Measurements from ENCODE around the gene HK1.

The HK1 gene

DNA sequence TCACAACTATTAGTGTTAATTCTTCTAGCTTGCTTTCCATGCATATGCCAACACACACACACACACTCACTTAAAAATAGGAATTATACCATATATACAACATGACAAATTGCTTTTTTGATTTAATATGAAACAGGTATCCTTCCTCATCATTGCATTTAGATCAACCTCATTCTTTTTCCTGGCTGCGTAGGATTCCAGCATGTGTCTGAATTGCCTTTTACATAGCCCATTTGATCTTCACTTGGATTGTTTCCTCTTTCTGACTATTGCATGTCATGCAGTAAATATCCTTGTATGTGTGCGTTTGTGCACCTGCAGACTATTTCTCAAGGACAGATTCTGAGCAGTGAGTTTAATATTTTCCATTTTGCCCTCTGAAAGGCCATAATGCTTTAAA, 110.2 kb downstream of the HK1 start:
- Histone ChIP-seq H3K27ac (no peak overlapping the region), H3K4me3 (no peak overlapping the region), H3K36me3 (peaks cover 64 to 85% (median 73%) of the 10 kb centered on the region in 3 donors), H3K9me3 (no peaks in the 10 kb centered on the region), H3K4me1 (peaks cover 0 to 21% (median 12%) of the 10 kb centered on the region in 4 donors), H3K27me3 (no peaks in the 10 kb centered on the region)
- intact Hi-C loops (cut with DNase I; ENCODE audit: low total_unique reads) = no loop called here
- DNase-seq = no peak
- TF ChIP-seq, protein P1, sequence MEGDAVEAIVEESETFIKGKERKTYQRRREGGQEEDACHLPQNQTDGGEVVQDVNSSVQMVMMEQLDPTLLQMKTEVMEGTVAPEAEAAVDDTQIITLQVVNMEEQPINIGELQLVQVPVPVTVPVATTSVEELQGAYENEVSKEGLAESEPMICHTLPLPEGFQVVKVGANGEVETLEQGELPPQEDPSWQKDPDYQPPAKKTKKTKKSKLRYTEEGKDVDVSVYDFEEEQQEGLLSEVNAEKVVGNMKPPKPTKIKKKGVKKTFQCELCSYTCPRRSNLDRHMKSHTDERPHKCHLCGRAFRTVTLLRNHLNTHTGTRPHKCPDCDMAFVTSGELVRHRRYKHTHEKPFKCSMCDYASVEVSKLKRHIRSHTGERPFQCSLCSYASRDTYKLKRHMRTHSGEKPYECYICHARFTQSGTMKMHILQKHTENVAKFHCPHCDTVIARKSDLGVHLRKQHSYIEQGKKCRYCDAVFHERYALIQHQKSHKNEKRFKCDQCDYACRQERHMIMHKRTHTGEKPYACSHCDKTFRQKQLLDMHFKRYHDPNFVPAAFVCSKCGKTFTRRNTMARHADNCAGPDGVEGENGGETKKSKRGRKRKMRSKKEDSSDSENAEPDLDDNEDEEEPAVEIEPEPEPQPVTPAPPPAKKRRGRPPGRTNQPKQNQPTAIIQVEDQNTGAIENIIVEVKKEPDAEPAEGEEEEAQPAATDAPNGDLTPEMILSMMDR (IDR thresholded peaks at IDR 0.05) = no peak

DNA sequence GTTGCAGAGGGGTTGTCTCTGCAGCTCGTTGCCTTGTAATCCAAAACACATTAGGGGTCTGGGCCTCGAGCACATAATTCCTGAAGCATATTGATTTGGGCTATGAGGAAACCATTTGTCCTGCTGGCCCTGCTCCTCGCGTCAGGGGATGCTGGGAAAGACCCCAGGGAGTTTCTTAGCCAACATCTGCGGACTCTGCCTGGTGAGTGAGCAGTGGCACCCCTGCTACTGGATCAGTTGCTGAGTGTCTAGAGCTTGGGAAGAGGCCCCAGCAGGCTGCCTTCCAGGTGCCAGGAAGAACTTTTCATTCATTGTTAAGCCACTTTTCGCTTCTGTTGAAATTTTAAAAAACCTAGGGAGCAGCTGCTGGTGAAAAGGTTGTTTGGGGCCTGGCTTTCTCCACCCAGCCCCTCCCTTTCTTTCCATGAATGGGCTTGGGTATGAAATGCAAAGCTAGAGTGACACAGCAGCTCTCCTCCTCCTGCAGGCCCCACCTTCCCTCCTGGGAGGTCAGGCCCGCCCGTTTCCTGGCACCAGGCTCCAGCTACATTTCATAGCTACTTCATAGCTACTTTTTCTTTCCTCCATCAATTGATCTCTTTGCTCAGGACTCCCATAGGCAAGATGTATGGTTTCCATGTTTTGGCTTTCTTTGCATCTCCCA, 111.7 kb downstream of the HK1 start:
- H3K9me3 ChIP-seq = no peaks in the 10 kb centered on the region
- H3K4me1 ChIP-seq = peaks cover 0 to 17% (median 11%) of the 10 kb centered on the region in 4 donors
- H3K36me3 ChIP-seq = peaks cover 61 to 85% (median 71%) of the 10 kb centered on the region in 3 donors
- DNase-seq = no peak
- TF ChIP-seq, protein P1 (IDR thresholded peaks at IDR 0.05) = no peak
- intact Hi-C loops (cut with DNase I; ENCODE audit: low total_unique reads) = loop anchor here (2.0 kb wide), 1 partner anchor 149 kb away; no protein-coding TSS in a partner anchor
- H3K27me3 ChIP-seq = no peaks in the 10 kb centered on the region
- H3K4me3 ChIP-seq = no peak overlapping the region
- H3K27ac ChIP-seq = peak overlapping the region; percentile 4 to 52

DNA sequence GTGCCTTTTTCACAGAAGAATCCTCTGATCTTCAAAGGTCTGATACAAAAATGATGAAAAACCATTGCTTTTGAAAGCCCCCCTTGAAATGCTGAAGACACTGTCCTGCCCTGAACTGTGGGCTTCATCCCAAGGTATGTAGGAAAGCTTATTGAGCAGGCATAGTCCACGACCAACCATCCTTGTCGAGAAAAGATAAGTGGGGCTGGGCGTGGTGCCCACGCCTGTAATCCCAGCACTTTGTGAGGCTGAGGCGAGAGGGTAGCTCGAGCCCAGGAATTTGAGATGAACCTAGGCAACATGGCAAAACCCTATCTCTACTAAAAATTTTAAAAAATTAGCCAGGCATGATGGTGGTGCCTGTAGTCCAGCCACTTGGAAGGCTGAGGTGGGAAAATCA, 112.9 kb downstream of the HK1 start:
- intact Hi-C loops (cut with DNase I; ENCODE audit: low total_unique reads) = loop anchor here (2.0 kb wide), 1 partner anchor 150 kb away; no protein-coding TSS in a partner anchor
- DNase-seq = no peak
- no peaks in the 10 kb centered on the region for H3K27me3 ChIP-seq
- H3K4me1 ChIP-seq = peaks cover 0 to 17% (median 11%) of the 10 kb centered on the region in 4 donors
- no peaks in the 10 kb centered on the region for H3K9me3 ChIP-seq
- peak overlapping the region in 1 of 2 donors; percentile 4 for H3K27ac ChIP-seq
- H3K4me3 ChIP-seq = no peak overlapping the region
- TF ChIP-seq, protein P1 (IDR thresholded peaks at IDR 0.05) = no peak
- peaks cover 56 to 84% (median 70%) of the 10 kb centered on the region in 3 donors for H3K36me3 ChIP-seq

DNA sequence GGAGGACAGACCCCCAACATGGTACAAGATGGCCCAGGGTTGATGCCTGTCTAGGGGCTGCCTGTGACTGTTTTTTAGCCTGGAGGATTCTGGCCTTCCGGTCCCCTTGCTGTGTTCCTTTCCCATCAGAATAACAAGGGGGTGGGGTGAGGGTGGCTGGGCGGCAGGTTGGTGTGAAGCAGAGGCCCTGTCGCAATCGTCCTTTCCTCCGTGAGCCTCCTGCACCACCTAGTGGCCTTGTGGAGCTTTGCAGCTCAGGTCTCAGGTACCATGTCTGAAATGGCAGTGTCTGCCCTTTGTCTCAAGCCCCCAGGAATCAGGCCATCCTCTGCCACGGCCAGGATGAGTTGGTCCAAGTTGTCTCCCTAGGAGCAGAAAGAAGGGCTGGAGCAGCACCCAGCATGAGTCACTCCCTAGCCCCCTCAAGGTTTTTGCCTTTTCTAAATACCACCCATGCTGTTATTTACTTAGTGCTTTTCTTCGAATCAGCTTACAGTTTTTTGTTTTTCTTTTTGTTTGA, 114.2 kb downstream of the HK1 start:
- H3K27ac ChIP-seq = peak overlapping the region; percentile 48 to 64
- no peaks in the 10 kb centered on the region for H3K9me3 ChIP-seq
- H3K36me3 ChIP-seq = peaks cover 51 to 84% (median 68%) of the 10 kb centered on the region in 3 donors
- H3K27me3 ChIP-seq = no peaks in the 10 kb centered on the region
- intact Hi-C loops (cut with DNase I; ENCODE audit: low total_unique reads) = no loop called here
- DNase-seq = peak; percentile 92
- H3K4me1 ChIP-seq = peaks cover 0 to 17% (median 11%) of the 10 kb centered on the region in 4 donors
- TF ChIP-seq, protein P1 (IDR thresholded peaks at IDR 0.05) = peak; percentile 99
- no peak overlapping the region for H3K4me3 ChIP-seq

DNA sequence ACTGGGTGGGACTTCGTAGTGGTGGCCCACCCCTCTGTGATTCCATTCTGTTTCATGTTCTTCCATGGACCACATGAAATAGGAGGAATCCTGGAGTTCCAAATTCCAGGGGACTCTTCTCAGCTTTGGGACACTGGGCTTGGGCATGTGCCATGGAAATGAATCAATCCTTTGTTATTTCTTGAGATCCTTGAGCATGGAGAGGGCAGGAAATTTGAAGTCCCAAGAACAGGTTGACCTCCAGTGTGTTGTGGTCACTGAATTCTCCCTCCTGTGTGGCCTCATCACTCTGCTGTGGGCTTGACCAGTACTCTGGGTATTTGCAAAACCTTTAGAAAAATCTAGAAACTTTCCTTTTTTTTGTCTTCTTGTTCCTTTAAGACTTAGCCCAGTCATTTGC, 115.7 kb downstream of the HK1 start:
- Histone ChIP-seq H3K9me3 (no peaks in the 10 kb centered on the region), H3K4me1 (peaks cover 0 to 17% (median 11%) of the 10 kb centered on the region in 4 donors), H3K4me3 (no peak overlapping the region), H3K27me3 (no peaks in the 10 kb centered on the region), H3K36me3 (peaks cover 44 to 83% (median 72%) of the 10 kb centered on the region in 3 donors), H3K27ac (no peak overlapping the region)
- TF ChIP-seq, protein P1 (IDR thresholded peaks at IDR 0.05) = no peak
- no peak for DNase-seq
- intact Hi-C loops (cut with DNase I; ENCODE audit: low total_unique reads) = no loop called here

Data from tibial artery (tissue), 4 donors.